H1 (cell line): ENCODE results near the gene EVI2A. TPM values are rescaled to one million over a fixed set of nuclear protein-coding genes. Genes with fewer than 3 reads are reported as not detected.

Source experiments
- CTCF ChIA-PET: fragments of 300-600 bp; sonication (Branson Sonifier 250); formaldehyde crosslinking; loops from one replicate; lab custom pipeline; 2021; ENCODE audit not compliant: partially characterized antibody; lab: Charles Lee
- POLR2A ChIA-PET: fragments of 300-600 bp; sonication (Branson Sonifier 250); formaldehyde crosslinking; loops from one replicate; lab custom pipeline; 2021; ENCODE audit warnings: inconsistent platforms; ENCODE audit not compliant: partially characterized antibody; lab: Charles Lee
- DNase-seq, 2 experiments: peaks; one replicate each; pipeline versions ENCODE4 v3.0.0 to v3.0.0-alpha.2; 2010 to 2022; ENCODE audit warnings: low spot score in 2 of 2, low read depth in 1 of 2, mixed read lengths in 1 of 2
- FAIRE-seq: peaks from 2 replicates; lab custom pipeline; 2011; peaks lifted over from hg19 to GRCh38; lab: Jason Lieb, UNC
- H2AFZ ChIP-seq: 2 replicates; pipeline ENCODE4 v1.8.1; 2012; ENCODE audit warnings: low read length, inconsistent platforms
- H2AK5ac ChIP-seq: 2 replicates; pipeline ENCODE4 v1.6.1; 2013; ENCODE audit warnings: low read depth, low read length
- H2BK120ac ChIP-seq: replicated peaks from 2 replicates; pipeline ENCODE3; 2013; ENCODE audit warnings: low read depth, low read length, inconsistent platforms
- H2BK12ac ChIP-seq: 2 replicates; pipeline ENCODE4 v1.6.1; 2013; ENCODE audit warnings: low read depth, low read length
- H2BK15ac ChIP-seq: 2 replicates; pipeline ENCODE4 v1.6.1; 2013; ENCODE audit warnings: low read length
- H2BK20ac ChIP-seq: 2 replicates; pipeline ENCODE4 v1.6.1; 2013; ENCODE audit warnings: low read length
- H2BK5ac ChIP-seq: 2 replicates; pipeline ENCODE4 v1.6.1; 2013; ENCODE audit warnings: low read depth, low read length
- H3K14ac ChIP-seq: 2 replicates; pipeline ENCODE4 v1.6.1; 2013; ENCODE audit warnings: inconsistent platforms; ENCODE audit not compliant: insufficient read length
- H3K18ac ChIP-seq: 2 replicates; pipeline ENCODE4 v1.6.1; 2013; ENCODE audit warnings: low read length; ENCODE audit errors: extremely low read depth
- H3K23ac ChIP-seq: 2 replicates; pipeline ENCODE4 v1.6.1; 2013; ENCODE audit warnings: inconsistent platforms; ENCODE audit not compliant: insufficient read length
- H3K23me2 ChIP-seq: 2 replicates; pipeline ENCODE4 v1.6.1; 2013; ENCODE audit warnings: low read depth, low read length
- H3K27ac ChIP-seq: 2 replicates; pipeline ENCODE4 v1.6.1; 2011; ENCODE audit warnings: low read depth, low read length, inconsistent platforms
- H3K27me3 ChIP-seq, 4 experiments: replicated peaks in 1 of 4; 1 replicate in 1 of 4; 2 replicates in 3 of 4; pipeline versions ENCODE4 v1.6.1 to v1.8.1; 2011 to 2013; ENCODE audit warnings: low read length in 3 of 4, mild to moderate bottlenecking in 3 of 4, inconsistent platforms in 2 of 4, mixed read lengths in 2 of 4, moderate library complexity in 1 of 4; ENCODE audit not compliant: control insufficient read depth in 3 of 4, insufficient read depth in 3 of 4; ENCODE audit errors: extremely low read depth in 1 of 4
- H3K36me3 ChIP-seq, 4 experiments: 2 replicates each; pipeline versions ENCODE4 v1.6.1 to v1.8.1; 2011 to 2013; ENCODE audit warnings: mild to moderate bottlenecking in 4 of 4, low read length in 3 of 4, moderate library complexity in 2 of 4, control low read depth in 1 of 4, inconsistent platforms in 1 of 4; ENCODE audit not compliant: insufficient read depth in 4 of 4, control insufficient read depth in 2 of 4
- H3K4ac ChIP-seq: replicated peaks from 2 replicates; pipeline ENCODE3; 2013; ENCODE audit warnings: low read length, low read depth, mixed read lengths, inconsistent platforms; ENCODE audit not compliant: insufficient read length
- H3K4me1 ChIP-seq, 4 experiments: replicated peaks in 1 of 4; 1 replicate in 1 of 4; 2 replicates in 3 of 4; pipeline versions ENCODE4 v1.6.1 to v1.8.1; 2011 to 2013; ENCODE audit warnings: low read length in 3 of 4, inconsistent platforms in 2 of 4, mixed read lengths in 1 of 4; ENCODE audit not compliant: insufficient read depth in 4 of 4, control insufficient read depth in 3 of 4
- H3K4me2 ChIP-seq, 2 experiments: 2 replicates each; pipeline versions ENCODE4 v1.6.1 to v1.8.1; 2011 to 2013; ENCODE audit warnings: low read depth in 2 of 2, low read length in 2 of 2, control low read depth in 1 of 2, inconsistent platforms in 1 of 2, mild to moderate bottlenecking in 1 of 2; ENCODE audit not compliant: insufficient read depth in 1 of 2
- H3K4me3 ChIP-seq, 4 experiments: fragments of 200-600, 300-600 bp in 1 of 4; sonication (generic), shearing (Covaris generic), sonication (Bioruptor Twin) in 1 of 4; 2 replicates each; pipeline versions ENCODE4 v1.5.1 to v1.8.1; 2011 to 2016; ENCODE audit warnings: low read length in 4 of 4, low read depth in 3 of 4, control low read depth in 2 of 4, inconsistent platforms in 2 of 4, mild to moderate bottlenecking in 2 of 4, mixed read lengths in 1 of 4, moderate library complexity in 1 of 4; ENCODE audit not compliant: insufficient read depth in 2 of 4; ENCODE audit errors: extremely low read depth in 1 of 4
- H3K56ac ChIP-seq: replicated peaks from 2 replicates; pipeline ENCODE3; 2013; ENCODE audit warnings: low read depth, mild to moderate bottlenecking, mixed read lengths, low read length, inconsistent platforms; ENCODE audit not compliant: insufficient read length
- H3K79me1 ChIP-seq: 2 replicates; pipeline ENCODE4 v1.6.1; 2013; ENCODE audit warnings: low read depth, low read length, control low read depth
- H3K79me2 ChIP-seq, 2 experiments: 2 replicates each; pipeline versions ENCODE4 v1.6.1 to v1.8.1; 2012 to 2013; ENCODE audit warnings: low read length in 2 of 2, mild to moderate bottlenecking in 2 of 2, inconsistent platforms in 1 of 2; ENCODE audit not compliant: insufficient read depth in 2 of 2, control insufficient read depth in 1 of 2
- H3K9ac ChIP-seq, 4 experiments: replicated peaks in 1 of 4; 1 replicate in 1 of 4; 2 replicates in 3 of 4; pipeline versions ENCODE4 v1.6.1 to v1.8.1; 2011 to 2013; ENCODE audit warnings: low read depth in 3 of 4, low read length in 3 of 4, control low read depth in 2 of 4, mild to moderate bottlenecking in 2 of 4, moderate library complexity in 2 of 4, inconsistent platforms in 1 of 4; ENCODE audit errors: extremely low read depth in 1 of 4
- H3K9me3 ChIP-seq, 2 experiments: 2 replicates each; pipeline versions ENCODE4 v1.6.1 to v1.8.1; 2012 to 2013; ENCODE audit warnings: mild to moderate bottlenecking in 2 of 2, moderate library complexity in 2 of 2, control low read depth in 1 of 2, inconsistent platforms in 1 of 2, low read depth in 1 of 2, low read length in 1 of 2, mixed read lengths in 1 of 2; ENCODE audit not compliant: insufficient read depth in 2 of 2
- H4K20me1 ChIP-seq, 2 experiments: replicated peaks in 1 of 2; 2 replicates each; pipeline versions ENCODE3 to v1.8.1; 2011 to 2013; ENCODE audit warnings: inconsistent platforms in 2 of 2, low read length in 2 of 2, mild to moderate bottlenecking in 1 of 2; ENCODE audit not compliant: insufficient read depth in 2 of 2, control insufficient read depth in 1 of 2
- H4K5ac ChIP-seq: 2 replicates; pipeline ENCODE4 v1.6.1; 2013; ENCODE audit warnings: low read length, low read depth, mixed read lengths, inconsistent platforms; ENCODE audit not compliant: insufficient read length
- H4K8ac ChIP-seq: 2 replicates; pipeline ENCODE4 v1.8.0; 2013; ENCODE audit warnings: mild to moderate bottlenecking, moderate library complexity, low read length, inconsistent platforms; ENCODE audit not compliant: insufficient read depth; ENCODE audit errors: extremely low read depth
- H4K91ac ChIP-seq: replicated peaks from 2 replicates; pipeline ENCODE3; 2013; ENCODE audit warnings: low read length, mixed read lengths, inconsistent platforms; ENCODE audit not compliant: insufficient read length
- ASH2L ChIP-seq: fragments of 200-600, 300-600 bp; sonication (generic); IDR thresholded peaks from one replicate; pipeline ENCODE4 v1.7.1; 2017; ENCODE audit warnings: low read length
- BACH1 ChIP-seq: IDR thresholded peaks from 2 replicates; pipeline ENCODE4 v1.6.1; 2012; ENCODE audit warnings: low read length, improper control_type of control experiment
- BCL11A ChIP-seq, 2 experiments: IDR thresholded peaks; one replicate each; pipeline ENCODE4 v1.6.1; 2011; ENCODE audit warnings: low read depth in 2 of 2, low read length in 2 of 2, mild to moderate bottlenecking in 2 of 2
- BRCA1 ChIP-seq: IDR thresholded peaks from 2 replicates; pipeline ENCODE4 v1.6.1; 2012; ENCODE audit warnings: low read depth, low read length, improper control_type of control experiment
- CHD2 ChIP-seq: IDR thresholded peaks from 2 replicates; pipeline ENCODE4 v1.6.1; 2012; ENCODE audit warnings: low read length, improper control_type of control experiment
- GABPA ChIP-seq: IDR thresholded peaks from 2 replicates; pipeline ENCODE4 v1.6.1; 2011; ENCODE audit warnings: mild to moderate bottlenecking, low read length, moderate library complexity, borderline replicate concordance; ENCODE audit not compliant: insufficient read depth
- JUN ChIP-seq: IDR thresholded peaks from 2 replicates; pipeline ENCODE4 v1.6.1; 2011; ENCODE audit warnings: low read depth, mild to moderate bottlenecking, improper control_type of control experiment, low read length
- JUND ChIP-seq: IDR thresholded peaks from 2 replicates; pipeline ENCODE4 v1.6.1; 2011; ENCODE audit warnings: mild to moderate bottlenecking, improper control_type of control experiment, low read length
- KDM4A ChIP-seq: IDR thresholded peaks from one replicate; pipeline ENCODE4 v1.7.1; 2012; ENCODE audit warnings: low read depth, mild to moderate bottlenecking, moderate library complexity, low read length, inconsistent platforms; ENCODE audit not compliant: severe bottlenecking
- MAX ChIP-seq: IDR thresholded peaks from 2 replicates; pipeline ENCODE4 v1.6.1; 2012; ENCODE audit warnings: inconsistent platforms
- NANOG ChIP-seq: IDR thresholded peaks from 2 replicates; pipeline ENCODE4 v1.6.1; 2011; ENCODE audit warnings: low read length, low read depth, mild to moderate bottlenecking, inconsistent platforms; ENCODE audit not compliant: insufficient read depth, poor library complexity, severe bottlenecking
- POLR2AphosphoS5 ChIP-seq: IDR thresholded peaks from 2 replicates; pipeline ENCODE4 v1.6.1; 2011; ENCODE audit warnings: low read depth, low read length
- SIRT6 ChIP-seq: IDR thresholded peaks from one replicate; pipeline ENCODE4 v1.7.1; 2012; ENCODE audit warnings: low read length, inconsistent platforms
- SP2 ChIP-seq: IDR thresholded peaks from 2 replicates; pipeline ENCODE4 v1.6.1; 2012; ENCODE audit warnings: mild to moderate bottlenecking, low read length, inconsistent platforms
- TCF12 ChIP-seq: IDR thresholded peaks from 2 replicates; pipeline ENCODE4 v1.6.1; 2011; ENCODE audit warnings: low read depth, mild to moderate bottlenecking, low read length
- USF2 ChIP-seq: IDR thresholded peaks from 2 replicates; pipeline ENCODE4 v1.6.1; 2011; ENCODE audit warnings: low read length, improper control_type of control experiment
- polyA plus RNA-seq, 7 experiments: library from polyadenylated mRNA; depleted of rRNA in 3 of 7; stranded (reverse) in 5 of 7; unstranded in 2 of 7; fragments of >200 nt in 5 of 7; fragments of 200-250 nt in 2 of 7; gene quantifications; 1 replicate in 5 of 7; 2 replicates in 1 of 7; 4 replicates in 1 of 7; pipeline versions ENCODE4 v1.2.1 to v1.2.3, GENCODE V29; 2011 to 2013; ENCODE audit warnings: missing spikeins in 2 of 7, mixed read lengths in 2 of 7
- total RNA-seq: library from RNA; stranded (reverse); fragmentation: NEBNext Ultra II Directional; extraction: Animal tissue kit (Norgen Biotek cat#: 25700); gene quantifications from 2 replicates; pipeline ENCODE4 v1.2.1, GENCODE V29; 2021

Gene EVI2A
- total and polyA plus RNA-seq, 2 of the 8 experiments (the other 6 are each of a cell fraction or from before 2014, with no cell fraction given) = not detected

GRCh38 chr17:31283841-31284240 lies 37.6 kb downstream of the EVI2A start:
- H3K9ac ChIP-seq = no peak overlapping the region
- H3K23ac ChIP-seq = no peak overlapping the region
- H2BK15ac ChIP-seq = no peak overlapping the region
- CTCF ChIA-PET = interaction anchor here (1.2 kb wide), 1 partner anchor 143 kb away, joined by 3 read pairs; no protein-coding TSS in a partner anchor
- no peak overlapping the region for H2AK5ac ChIP-seq
- peak; percentile 7 for FAIRE-seq
- H2AFZ ChIP-seq = no peak overlapping the region
- H4K5ac ChIP-seq = no peak overlapping the region
- H3K27me3 ChIP-seq = no peaks in the 10 kb centered on the region
- no peaks in the 10 kb centered on the region for H3K9me3 ChIP-seq
- H3K79me1 ChIP-seq = no peaks in the 10 kb centered on the region
- no peak overlapping the region for H2BK12ac ChIP-seq
- H3K4me1 ChIP-seq = peaks cover 0 to 3% (median 3%) of the 10 kb centered on the region in 4 experiments; a peak in 1 of 7 replicates
- no peak overlapping the region for H3K18ac ChIP-seq
- no peaks in the 10 kb centered on the region for H3K79me2 ChIP-seq
- no peak overlapping the region for H3K14ac ChIP-seq
- POLR2A ChIA-PET = no interaction called here
- no peak overlapping the region for H4K91ac ChIP-seq
- no peak overlapping the region for H4K8ac ChIP-seq
- no peak overlapping the region for H3K4ac ChIP-seq
- no peak overlapping the region for H2BK5ac ChIP-seq
- H4K20me1 ChIP-seq = no peaks in the 10 kb centered on the region
- H3K4me3 ChIP-seq = no peak overlapping the region
- no peaks in the 10 kb centered on the region for H3K23me2 ChIP-seq
- H3K36me3 ChIP-seq = no peaks in the 10 kb centered on the region
- no peak overlapping the region for H3K27ac ChIP-seq
- H2BK20ac ChIP-seq = no peak overlapping the region
- H3K56ac ChIP-seq = no peak overlapping the region
- H2BK120ac ChIP-seq = no peak overlapping the region
- H3K4me2 ChIP-seq = no peak overlapping the region
- DNase-seq = no peak
- TF ChIP-seq SP2 (no peak), MAX (no peak), USF2 (no peak), BRCA1 (no peak), BACH1 (no peak), BCL11A (IDR thresholded peaks at IDR 0.05; ENCODE audit: low read depth in 2 of 2, low read length in 2 of 2) (no peak), POLR2AphosphoS5 (no peak), JUND (no peak), JUN (no peak), GABPA (no peak), TCF12 (no peak), KDM4A (no peak), SIRT6 (no peak), ASH2L (no peak), CHD2 (no peak), NANOG (no peak)
